Naive thymus-derived CD4-positive, alpha-beta T cell (primary cell): Measurements from ENCODE around the gene SNX18. TPM values are rescaled to one million over a fixed set of nuclear protein-coding genes. Genes with fewer than 3 reads are reported as not detected.
A peak's percentile ranks its signal among the peaks of the same experiment; 100 is the strongest.

Source experiments
- ATAC-seq: fragments of 150-1000 bp; cut with Tn5 transposase; 2 replicates; pipeline ENCODE4 v1.10.0; 2021; ENCODE audit warnings: mild to moderate bottlenecking, moderate library complexity
- CTCF ChIA-PET: fragments of 350-600 bp; sonication (Branson Sonifier 250); formaldehyde crosslinking; loops from one replicate; lab custom pipeline; 2021; ENCODE audit warnings: antibody characterized with exemption; lab: Charles Lee
- POLR2A ChIA-PET: fragments of 350-600 bp; sonication (Branson Sonifier 250); formaldehyde crosslinking; loops from one replicate; lab custom pipeline; 2021; ENCODE audit warnings: antibody characterized with exemption, inconsistent platforms; lab: Charles Lee
- DNase-seq, 9 donors: peaks; one replicate each; pipeline versions ENCODE4 v3.0.0 to v3.0.0-alpha.2; 2020 to 2022; ENCODE audit warnings: mixed read lengths in 1 of 9
- H3K27ac ChIP-seq: one replicate; pipeline ENCODE4 v1.7.0; 2013; ENCODE audit warnings: mild to moderate bottlenecking, low read depth, low read length, moderate library complexity
- H3K27me3 ChIP-seq, 2 donors: one replicate each; pipeline ENCODE4 v1.7.0; 2013; ENCODE audit warnings: low read length in 2 of 2, mild to moderate bottlenecking in 2 of 2, moderate library complexity in 2 of 2; ENCODE audit not compliant: control insufficient read depth in 2 of 2, insufficient read depth in 2 of 2
- H3K36me3 ChIP-seq, 3 experiments: 1 replicate in 2 of 3; 2 replicates in 1 of 3; pipeline ENCODE4 v1.7.0; 2013; ENCODE audit warnings: low read length in 3 of 3, mild to moderate bottlenecking in 3 of 3, moderate library complexity in 1 of 3; ENCODE audit not compliant: insufficient read depth in 3 of 3, control insufficient read depth in 2 of 3
- H3K4me1 ChIP-seq, 2 donors: one replicate each; pipeline ENCODE4 v1.7.0; 2013; ENCODE audit warnings: low read length in 2 of 2, mild to moderate bottlenecking in 2 of 2, moderate library complexity in 1 of 2; ENCODE audit not compliant: control insufficient read depth in 2 of 2, insufficient read depth in 2 of 2
- H3K4me3 ChIP-seq: 2 replicates; pipeline ENCODE4 v1.7.0; 2013; ENCODE audit warnings: mild to moderate bottlenecking, low read length
- H3K9me3 ChIP-seq, 3 experiments: 1 replicate in 2 of 3; 2 replicates in 1 of 3; pipeline ENCODE4 v1.7.0; 2013; ENCODE audit warnings: low read length in 3 of 3; ENCODE audit not compliant: control insufficient read depth in 2 of 3
- H3K27ac Mint-ChIP-seq, 9 donors: one replicate each; pipeline ENCODE4 v1.8.0; 2020 to 2022; ENCODE audit warnings: mixed read lengths in 9 of 9, mild to moderate bottlenecking in 8 of 9, moderate library complexity in 5 of 9, inconsistent platforms in 2 of 9
- H3K27me3 Mint-ChIP-seq, 5 donors: one replicate each; pipeline ENCODE4 v1.8.0; 2021 to 2022; ENCODE audit warnings: mixed read lengths in 5 of 5, mild to moderate bottlenecking in 1 of 5
- H3K36me3 Mint-ChIP-seq, 5 donors: one replicate each; pipeline ENCODE4 v1.8.0; 2020 to 2022; ENCODE audit warnings: mixed read lengths in 5 of 5, mild to moderate bottlenecking in 3 of 5, inconsistent platforms in 1 of 5
- H3K4me1 Mint-ChIP-seq, 7 donors: one replicate each; pipeline ENCODE4 v1.8.0; 2020 to 2022; ENCODE audit warnings: mixed read lengths in 7 of 7, mild to moderate bottlenecking in 3 of 7, inconsistent platforms in 1 of 7
- H3K4me3 Mint-ChIP-seq, 10 donors: one replicate each; pipeline ENCODE4 v1.8.0; 2020 to 2022; ENCODE audit warnings: mild to moderate bottlenecking in 10 of 10, mixed read lengths in 10 of 10, moderate library complexity in 6 of 10, inconsistent platforms in 2 of 10
- H3K9me3 Mint-ChIP-seq, 11 donors: one replicate each; pipeline ENCODE4 v1.8.0; 2020 to 2022; ENCODE audit warnings: mixed read lengths in 11 of 11, mild to moderate bottlenecking in 4 of 11, inconsistent platforms in 1 of 11, moderate library complexity in 1 of 11
- intact Hi-C, 2 donors: fragments of 100-400 bp; cut with micrococcal nuclease; formaldehyde crosslinking; loops; one replicate each; pipeline ENCODE4 v1.15.1; 2023
- polyA plus RNA-seq, 2 donors: library from polyadenylated mRNA; unstranded; fragments of 300-500 nt; fragmentation: Illumina TruSeq; gene quantifications; one replicate each; pipeline ENCODE4 v1.2.3, GENCODE V29; 2021
- total RNA-seq, 6 experiments: library from RNA in 5 of 6; stranded (reverse) in 5 of 6; gene quantifications; 1 replicate in 5 of 6; 2 replicates in 1 of 6; pipeline ENCODE4 v1.2.3 and lab custom pipeline; 2021 to 2026

SNX18 gene
- total and polyA plus RNA-seq, 7 experiments from 2014 or later: 3.2 to 40.9 (median 24.6) TPM

DNA sequence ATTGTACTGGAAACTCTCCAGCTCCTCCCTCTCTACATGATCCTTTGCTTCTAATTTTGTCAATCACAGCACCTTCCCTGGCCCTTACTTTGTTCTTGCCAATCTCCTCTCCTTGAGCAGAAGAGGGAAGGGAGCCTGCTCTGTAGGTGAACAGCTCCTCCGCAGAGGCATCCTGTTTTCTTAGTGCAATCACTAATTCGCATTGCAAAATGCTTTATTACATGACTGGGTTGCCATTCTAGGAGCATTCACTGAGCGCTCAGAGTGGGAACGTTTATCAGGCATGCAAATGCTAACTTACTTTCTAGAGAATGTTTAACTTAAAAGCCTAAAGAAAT, 416 bp upstream of the SNX18 start:
- H3K36me3 ChIP-seq: peaks cover 0 to 3% (median 0%) of the 10 kb centered on the region in 3 experiments
- peaks cover 15 to 34% of the 10 kb centered on the region in 2 donors for H3K4me1 ChIP-seq
- no peaks in the 10 kb centered on the region for H3K27me3 ChIP-seq
- peaks cover 0 to 3% (median 0%) of the 10 kb centered on the region in 11 donors for H3K9me3 Mint-ChIP-seq
- H3K4me3 ChIP-seq: no peak overlapping the region
- POLR2A ChIA-PET: interaction anchor here (1.0 to 5.3 kb wide), 8 partner anchors 10 to 350 kb away, joined by 3 to 54 read pairs (median 7); partner anchors contain the start of gene ARL15
- H3K9me3 ChIP-seq: no peaks in the 10 kb centered on the region
- intact Hi-C loops: loop anchor here (1.0 to 5.0 kb wide), 18 partner anchors 93 to 1195 kb away; partner anchors contain the start of genes ARL15 (in 2 of the 2), CDC20B (in 2 of the 2), DHX29 (in 1 of the 2) and GZMA (in 1 of the 2)
- H3K36me3 Mint-ChIP-seq: peaks cover 0 to 30% (median 3%) of the 10 kb centered on the region in 5 donors
- CTCF ChIA-PET: interaction anchor here (0.7 to 5.1 kb wide), 30 partner anchors 9 to 643 kb away, joined by 3 to 103 read pairs (median 5); partner anchors contain the start of gene GPX8
- H3K27ac ChIP-seq: no peak overlapping the region
- no peak for ATAC-seq
- peak overlapping the region; percentile 62 to 92 (median 82) for H3K4me3 Mint-ChIP-seq
- peaks cover 0 to 29% (median 0%) of the 10 kb centered on the region in 5 donors for H3K27me3 Mint-ChIP-seq
- peak in 1 of 9 donors; percentile 26 for DNase-seq
- peaks cover 25 to 48% (median 40%) of the 10 kb centered on the region in 7 donors for H3K4me1 Mint-ChIP-seq
- H3K27ac Mint-ChIP-seq: peak overlapping the region in 8 of 9 donors; percentile 52 to 87 (median 69)

DNA sequence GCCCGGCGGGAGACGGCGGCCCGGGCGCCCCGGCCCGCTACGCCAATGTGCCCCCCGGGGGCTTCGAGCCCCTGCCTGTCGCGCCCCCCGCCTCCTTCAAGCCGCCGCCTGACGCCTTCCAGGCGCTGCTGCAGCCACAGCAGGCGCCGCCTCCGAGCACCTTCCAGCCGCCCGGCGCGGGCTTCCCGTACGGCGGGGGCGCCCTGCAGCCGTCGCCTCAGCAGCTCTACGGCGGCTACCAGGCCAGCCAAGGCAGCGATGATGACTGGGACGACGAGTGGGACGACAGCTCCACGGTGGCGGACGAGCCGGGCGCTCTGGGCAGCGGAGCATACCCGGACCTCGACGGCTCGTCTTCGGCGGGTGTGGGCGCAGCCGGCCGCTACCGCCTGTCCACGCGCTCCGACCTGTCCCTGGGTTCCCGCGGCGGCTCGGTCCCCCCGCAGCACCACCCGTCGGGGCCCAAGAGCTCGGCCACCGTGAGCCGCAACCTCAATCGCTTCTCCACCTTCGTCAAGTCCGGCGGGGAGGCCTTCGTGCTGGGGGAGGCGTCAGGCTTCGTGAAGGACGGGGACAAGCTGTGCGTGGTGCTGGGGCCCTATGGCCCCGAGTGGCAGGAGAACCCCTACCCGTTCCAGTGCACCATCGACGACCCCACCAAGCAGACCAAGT, 723 bp downstream of the SNX18 start:
- ChIA-PET POLR2A (interaction anchor here (0.6 to 5.3 kb wide), 9 partner anchors 9 to 351 kb away, joined by 3 to 54 read pairs (median 6); no protein-coding TSS in a partner anchor), CTCF (interaction anchor here (0.6 to 5.1 kb wide), 23 partner anchors 9 to 642 kb away, joined by 3 to 103 read pairs (median 5); partner anchors contain the start of gene GPX8)
- Mint-ChIP-seq H3K36me3 (peaks cover 0 to 38% (median 3%) of the 10 kb centered on the region in 5 donors), H3K27me3 (peaks cover 0 to 26% (median 0%) of the 10 kb centered on the region in 5 donors), H3K9me3 (no peaks in the 10 kb centered on the region), H3K4me1 (peaks cover 34 to 52% (median 42%) of the 10 kb centered on the region in 7 donors), H3K27ac (peak overlapping the region in 3 of 9 donors; percentile 53 to 60 (median 59)), H3K4me3 (peak overlapping the region in 9 of 10 donors; percentile 82 to 94 (median 92))
- H3K9me3 ChIP-seq: no peaks in the 10 kb centered on the region
- H3K4me3 ChIP-seq: peak overlapping the region; percentile 62
- intact Hi-C loops: loop anchor here (1.0 to 5.0 kb wide), 6 partner anchors 15 to 1194 kb away; partner anchors contain the start of genes CDC20B (in 1 of the 2), DHX29 (in 1 of the 2), GZMA (in 1 of the 2) and MTREX (in 1 of the 2)
- peaks cover 27 to 42% of the 10 kb centered on the region in 2 donors for H3K4me1 ChIP-seq
- peaks cover 0 to 3% (median 0%) of the 10 kb centered on the region in 3 experiments for H3K36me3 ChIP-seq
- H3K27me3 ChIP-seq: no peaks in the 10 kb centered on the region
- ATAC-seq: peak; percentile 55
- peak; percentile 31 to 69 (median 56) for DNase-seq
- H3K27ac ChIP-seq: peak overlapping the region; percentile 83

GRCh38 chr5:54518818-54519508, 1.4 kb downstream of the SNX18 start:
- Histone ChIP-seq H3K27me3 (no peaks in the 10 kb centered on the region), H3K4me1 (peaks cover 33 to 48% of the 10 kb centered on the region in 2 donors), H3K9me3 (no peaks in the 10 kb centered on the region), H3K36me3 (peaks cover 0 to 3% (median 0%) of the 10 kb centered on the region in 3 experiments), H3K4me3 (peak overlapping the region; percentile 62), H3K27ac (peak overlapping the region; percentile 83)
- intact Hi-C loops: loop anchor here (1.0 to 5.0 kb wide), 6 partner anchors 14 to 1193 kb away; partner anchors contain the start of genes CDC20B (in 1 of the 2), DHX29 (in 1 of the 2), GZMA (in 1 of the 2) and MTREX (in 1 of the 2)
- ChIA-PET CTCF (interaction anchor here (0.6 to 5.1 kb wide), 9 partner anchors 30 to 348 kb away, joined by 3 to 103 read pairs (median 4); no protein-coding TSS in a partner anchor), POLR2A (interaction anchor here (0.6 to 5.3 kb wide), 9 partner anchors 11 to 351 kb away, joined by 3 to 54 read pairs (median 4); no protein-coding TSS in a partner anchor)
- Mint-ChIP-seq H3K36me3 (peaks cover 0 to 38% (median 3%) of the 10 kb centered on the region in 5 donors), H3K27ac (peak overlapping the region in 7 of 9 donors; percentile 28 to 90 (median 60)), H3K9me3 (no peaks in the 10 kb centered on the region), H3K27me3 (peaks cover 0 to 26% (median 0%) of the 10 kb centered on the region in 5 donors), H3K4me3 (peak overlapping the region in 9 of 10 donors; percentile 82 to 94 (median 92)), H3K4me1 (peaks cover 40 to 59% (median 43%) of the 10 kb centered on the region in 7 donors)
- ATAC-seq (no peak), DNase-seq (no peak)

- H3K9me3 Mint-ChIP-seq: no peaks in the 10 kb centered on the region
- POLR2A ChIA-PET: interaction anchor here (0.6 to 5.3 kb wide), 6 partner anchors 11 to 347 kb away, joined by 3 to 54 read pairs (median 4); no protein-coding TSS in a partner anchor
- H3K27me3 Mint-ChIP-seq: peaks cover 0 to 24% (median 0%) of the 10 kb centered on the region in 5 donors
- Histone ChIP-seq H3K27ac (no peak overlapping the region), H3K4me1 (peaks cover 34 to 48% of the 10 kb centered on the region in 2 donors), H3K27me3 (no peaks in the 10 kb centered on the region), H3K36me3 (peaks cover 0 to 3% (median 0%) of the 10 kb centered on the region in 3 experiments), H3K4me3 (peak overlapping the region; percentile 62), H3K9me3 (no peaks in the 10 kb centered on the region)
- peaks cover 40 to 64% (median 47%) of the 10 kb centered on the region in 7 donors for H3K4me1 Mint-ChIP-seq
- peaks cover 0 to 38% (median 3%) of the 10 kb centered on the region in 5 donors for H3K36me3 Mint-ChIP-seq
- intact Hi-C loops: loop anchor here (2.0 to 5.0 kb wide), 5 partner anchors 13 to 1193 kb away; partner anchors contain the start of genes CDC20B (in 1 of the 2), DHX29 (in 1 of the 2), GZMA (in 1 of the 2) and MTREX (in 1 of the 2)
- H3K27ac Mint-ChIP-seq: peak overlapping the region; percentile 28 to 90 (median 65)
- H3K4me3 Mint-ChIP-seq: peak overlapping the region in 9 of 10 donors; percentile 82 to 94 (median 92)
- ATAC-seq (no peak), DNase-seq (no peak)
- CTCF ChIA-PET: interaction anchor here (0.7 to 5.1 kb wide), 5 partner anchors 11 to 348 kb away, joined by 3 to 103 read pairs (median 4); no protein-coding TSS in a partner anchor
These were observed 1.9 kb downstream of the SNX18 start for GRCh38 chr5:54519509-54519876.

DNA sequence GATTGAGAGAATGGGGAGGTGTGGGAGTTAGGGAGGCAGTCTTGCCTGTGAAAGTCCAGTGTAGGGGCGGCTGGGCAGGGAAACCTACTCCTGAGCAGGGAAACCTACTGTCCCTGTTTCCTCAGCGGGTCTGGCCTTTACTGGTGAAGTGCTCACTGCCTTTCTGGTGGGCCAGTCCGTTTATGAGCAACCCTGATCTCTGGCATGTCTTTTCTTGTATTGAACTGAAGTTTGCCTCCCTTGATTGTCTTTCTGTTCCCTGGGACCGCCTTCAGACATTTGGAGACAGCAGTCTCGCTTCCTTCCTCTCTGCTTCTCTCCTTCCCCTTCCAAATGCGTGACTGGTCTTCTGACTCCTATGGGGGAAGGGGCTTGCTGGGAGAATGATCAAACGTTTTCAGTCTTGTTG, 2.9 kb downstream of the SNX18 start:
- H3K9me3 ChIP-seq: no peaks in the 10 kb centered on the region
- ATAC-seq (no peak), DNase-seq (peak in 1 of 9 donors; percentile 7)
- peaks cover 40 to 66% (median 50%) of the 10 kb centered on the region in 7 donors for H3K4me1 Mint-ChIP-seq
- H3K36me3 ChIP-seq: peaks cover 0 to 3% (median 0%) of the 10 kb centered on the region in 3 experiments
- ChIA-PET CTCF (interaction anchor here (0.7 to 5.1 kb wide), 2 partner anchors 10 to 324 kb away, joined by 4 to 103 read pairs; no protein-coding TSS in a partner anchor), POLR2A (interaction anchor here (1.2 to 5.3 kb wide), 2 partner anchors 10 to 324 kb away, joined by 3 to 54 read pairs; no protein-coding TSS in a partner anchor)
- peak overlapping the region in 9 of 10 donors; percentile 82 to 94 (median 92) for H3K4me3 Mint-ChIP-seq
- peaks cover 39 to 48% of the 10 kb centered on the region in 2 donors for H3K4me1 ChIP-seq
- intact Hi-C loops: no loop called here
- H3K36me3 Mint-ChIP-seq: peaks cover 0 to 38% (median 3%) of the 10 kb centered on the region in 5 donors
- peak overlapping the region in 4 of 9 donors; percentile 18 to 81 (median 55) for H3K27ac Mint-ChIP-seq
- H3K27me3 Mint-ChIP-seq: peaks cover 0 to 16% (median 0%) of the 10 kb centered on the region in 5 donors
- H3K9me3 Mint-ChIP-seq: no peaks in the 10 kb centered on the region
- H3K4me3 ChIP-seq: peak overlapping the region; percentile 62
- H3K27ac ChIP-seq: peak overlapping the region; percentile 10
- H3K27me3 ChIP-seq: no peaks in the 10 kb centered on the region
